Activated naive CD4-positive, alpha-beta T cell treated with Interleukin-2 at 50 U/mL for 16 hours (primary cell): ENCODE results near the gene DYSF.
A peak's percentile ranks its signal among the peaks of the same experiment; 100 is the strongest.

ENCODE experiments used
- DNase-seq: peaks from one replicate; pipeline ENCODE4 v3.0.0-alpha.2; 2020

The DYSF gene

DNA sequence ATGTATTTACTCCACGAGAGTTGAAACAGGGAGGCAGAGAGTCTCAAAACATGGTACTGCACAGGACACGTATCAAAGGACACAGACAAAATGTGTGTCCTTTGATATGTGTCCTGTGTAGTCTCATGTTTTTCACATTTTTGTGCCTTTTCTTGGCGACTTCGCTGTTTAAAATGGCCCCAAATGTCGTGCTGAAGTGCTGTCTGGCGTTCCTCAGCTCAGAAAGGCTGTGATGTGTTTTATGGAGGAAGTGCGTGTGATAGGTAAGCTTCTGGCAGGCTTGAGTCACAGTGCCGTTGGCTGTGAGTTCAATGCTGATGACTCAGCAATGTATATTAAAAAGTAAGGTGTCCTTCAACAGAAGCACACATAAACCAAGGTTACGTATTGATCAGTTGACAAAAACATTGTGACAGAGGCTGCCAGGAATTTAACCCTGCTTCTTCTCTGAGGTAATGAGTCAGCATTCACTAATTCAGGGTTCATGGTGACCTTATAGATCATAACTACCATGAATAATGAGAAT is 78.2 kb downstream of the DYSF start:
- DNase-seq, result no peak

DNA sequence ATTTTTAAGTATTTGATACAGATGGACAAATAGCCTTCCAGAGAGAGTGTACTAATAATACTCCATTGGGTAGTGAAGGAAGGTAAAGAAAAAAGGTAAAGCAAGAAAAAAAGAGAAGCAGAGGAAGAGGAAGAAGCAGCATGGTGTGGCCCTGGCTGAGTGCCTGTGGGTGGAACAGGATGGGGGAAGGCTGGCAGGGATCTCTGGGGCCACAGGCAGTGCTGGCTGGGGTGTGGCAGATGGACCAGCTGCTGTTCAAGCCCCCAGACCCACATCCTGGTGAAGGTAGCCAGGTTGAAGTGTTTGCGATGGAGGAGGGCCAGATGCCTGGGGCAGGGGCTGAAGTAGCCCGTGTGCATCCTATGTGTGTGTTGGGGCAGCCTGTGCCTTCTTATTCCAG is 79.0 kb downstream of the DYSF start:
- no peak for DNase-seq

DNA sequence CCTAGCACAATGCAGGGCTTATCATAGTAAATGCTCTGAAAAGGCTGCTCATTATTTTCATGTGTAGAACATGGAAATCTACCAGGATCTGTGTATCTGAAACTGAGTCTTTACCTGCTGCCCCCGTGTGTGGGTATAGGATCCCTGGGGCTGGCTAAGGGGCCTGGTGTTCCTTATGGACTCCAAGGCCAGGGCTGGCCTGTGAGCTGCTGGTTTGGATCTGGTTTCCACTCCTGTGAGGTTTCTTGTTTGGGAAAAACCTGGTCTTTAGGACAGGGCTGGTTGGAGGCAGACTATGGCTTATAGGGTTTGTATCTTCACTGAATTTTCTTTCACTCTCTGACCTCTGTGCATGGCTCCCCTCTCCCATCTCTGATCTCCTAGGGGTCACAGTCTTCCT is 80.8 kb downstream of the DYSF start:
- DNase-seq, result no peak

DNA sequence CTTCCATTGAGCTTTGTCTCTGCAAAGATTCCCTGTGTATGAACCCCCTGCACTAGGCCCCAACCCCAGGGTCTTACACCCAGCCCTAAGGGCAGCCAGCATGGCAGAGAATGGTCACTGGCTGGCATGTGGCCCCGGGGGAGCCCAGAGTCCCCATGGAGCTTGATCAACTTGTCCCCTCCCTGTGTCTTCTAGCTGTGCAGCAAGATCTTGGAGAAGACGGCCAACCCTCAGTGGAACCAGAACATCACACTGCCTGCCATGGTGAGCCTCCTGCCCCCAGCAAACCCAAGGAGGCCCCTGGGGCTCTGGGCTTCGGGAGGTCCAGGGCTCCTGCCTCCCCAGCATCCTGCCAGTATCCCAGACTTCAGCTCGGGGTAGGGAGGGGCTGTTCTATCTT is 81.5 kb downstream of the DYSF start:
- DNase-seq, result no peak

- no peak for DNase-seq
Measured at GRCh38 chr2:71535526-71535925, 82.2 kb downstream of the DYSF start.

GRCh38 chr2:71536226-71536671 is 82.9 kb downstream of the DYSF start:
- DNase-seq, result no peak

DNA sequence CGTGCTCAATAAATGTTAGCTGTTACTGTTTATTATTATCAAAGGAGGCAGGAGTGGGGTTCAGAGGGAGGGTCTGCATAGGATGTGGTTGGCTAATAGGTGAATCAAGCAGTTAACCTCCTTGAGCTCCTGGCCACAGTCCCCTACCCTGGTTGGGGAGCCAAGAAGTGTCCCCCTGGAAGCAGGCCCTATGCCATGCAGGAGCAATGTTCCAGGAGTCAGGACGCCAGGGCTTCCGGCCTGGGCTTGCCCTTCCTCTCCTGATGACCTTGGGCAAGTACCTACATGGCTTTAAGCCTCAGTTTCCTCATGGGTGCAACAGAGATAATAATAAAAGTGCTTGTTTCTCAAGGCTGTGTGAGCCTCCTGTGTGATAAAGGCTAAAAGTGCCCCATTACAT is 84.9 kb downstream of the DYSF start:
- DNase-seq, result no peak

DNA sequence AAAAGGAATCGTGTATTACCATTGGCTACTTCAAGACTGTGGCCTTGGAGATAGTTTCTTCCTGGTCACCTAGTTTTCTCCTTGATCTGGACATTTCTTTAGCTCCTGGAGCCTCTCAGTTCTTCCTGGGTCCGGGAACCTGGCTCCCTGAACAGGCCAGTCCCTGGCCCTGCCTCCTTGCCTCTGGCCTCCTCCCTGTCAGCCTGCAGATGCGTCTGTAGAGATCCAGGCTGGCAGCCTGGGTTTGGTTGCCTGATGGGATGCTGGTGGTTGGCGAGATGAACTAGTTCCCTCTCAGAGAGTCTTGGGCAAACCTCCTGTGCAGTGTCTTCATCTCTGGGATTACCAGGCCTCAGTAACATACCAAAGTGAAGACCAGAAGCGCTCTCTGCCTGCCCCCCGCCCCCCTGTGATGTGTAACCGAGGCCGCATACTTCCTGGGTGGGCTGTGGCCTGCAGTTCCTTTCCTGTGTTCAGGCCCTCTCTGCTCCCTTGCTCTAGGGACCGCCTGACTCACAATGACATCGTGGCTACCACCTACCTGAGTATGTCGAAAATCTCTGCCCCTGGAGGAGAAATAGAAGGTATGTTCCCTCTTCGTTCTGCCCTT is 85.4 kb downstream of the DYSF start:
- no peak for DNase-seq

- no peak for DNase-seq
Measured at GRCh38 chr2:71540818-71541217, 87.5 kb downstream of the DYSF start.

DNA sequence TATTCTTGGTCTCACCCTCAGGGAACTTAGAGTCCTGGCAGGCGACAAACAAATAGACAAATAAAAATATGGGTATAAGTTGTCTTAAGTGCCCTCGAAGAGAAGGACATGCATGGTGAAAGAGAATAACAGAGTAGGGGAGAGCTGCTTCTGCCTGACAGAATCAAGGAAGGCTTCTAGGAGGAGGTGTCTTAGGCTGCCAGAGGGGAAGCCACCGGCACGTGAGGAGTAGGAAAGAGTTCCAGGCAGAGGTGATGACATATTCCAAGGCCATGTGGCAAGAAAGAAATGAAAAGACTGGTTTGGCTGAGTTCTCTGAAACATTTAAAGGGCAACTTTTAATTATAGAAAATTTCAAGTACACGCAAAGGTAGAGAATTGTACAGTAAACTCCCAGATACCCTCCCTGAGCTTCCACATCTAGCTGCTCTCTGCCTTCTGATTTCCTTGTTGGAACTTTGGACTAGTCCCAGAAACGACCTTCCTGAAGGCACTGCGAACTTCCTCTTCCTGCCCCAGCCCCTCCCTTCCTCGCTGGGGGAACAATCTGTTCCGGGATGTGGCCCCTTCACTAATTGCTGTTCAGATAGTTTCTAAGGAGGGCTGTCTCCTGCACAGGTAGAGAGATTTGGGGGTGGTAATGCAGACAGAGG is 91.7 kb downstream of the DYSF start:
- DNase-seq, result no peak

DNA sequence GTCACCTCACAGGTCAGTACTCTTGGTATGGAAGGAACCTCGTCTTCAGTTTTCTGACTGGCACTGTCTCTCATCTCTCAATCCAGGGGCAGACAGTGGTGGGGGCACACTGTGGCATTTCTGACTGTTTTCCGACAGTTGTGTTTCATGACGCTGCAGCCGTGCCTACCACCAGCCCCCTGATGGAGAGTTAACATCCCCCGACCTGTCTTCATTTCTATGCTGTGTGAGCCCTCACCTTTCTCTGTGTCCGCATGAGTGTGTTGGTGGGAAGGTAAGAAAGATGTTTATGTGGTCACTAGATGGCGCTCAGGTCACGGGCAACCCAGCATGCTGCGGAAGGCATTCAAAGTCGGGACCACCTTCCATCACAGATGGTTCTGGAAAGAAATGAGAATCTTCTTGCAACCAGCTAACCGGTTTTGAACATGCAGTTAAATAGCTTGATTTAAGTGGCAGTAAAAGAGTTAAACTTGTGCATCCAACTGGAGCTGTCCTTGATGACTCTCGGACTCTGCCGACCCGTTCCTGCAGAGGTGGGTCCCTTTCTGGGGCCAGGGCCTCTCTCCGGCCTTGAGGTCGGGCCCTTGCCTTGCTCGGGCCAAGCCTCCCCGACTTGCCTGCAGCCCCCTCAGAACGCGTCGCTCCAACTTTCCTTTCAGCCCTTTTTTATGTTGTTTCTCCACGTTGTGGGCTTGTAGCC is 92.4 kb downstream of the DYSF start:
- DNase-seq, result peak; percentile 23

DNA sequence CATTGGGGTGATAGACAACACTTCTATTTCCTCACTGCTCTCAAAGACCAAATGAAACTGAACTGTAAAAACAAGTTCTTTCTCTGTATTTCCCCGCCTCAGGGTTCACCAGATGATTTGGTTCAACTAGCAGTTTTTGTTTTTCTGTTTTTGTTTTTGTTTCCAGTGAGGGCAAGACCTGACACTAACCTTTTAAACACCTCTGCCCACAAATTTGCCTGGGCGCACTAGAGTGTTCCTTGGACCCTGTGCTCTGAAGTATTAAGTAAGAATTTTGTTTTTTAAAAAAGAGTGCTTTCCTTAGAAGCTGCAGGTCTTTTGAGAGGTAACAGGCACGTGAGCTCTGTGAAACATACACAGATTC is 92.9 kb downstream of the DYSF start:
- no peak for DNase-seq

GRCh38 chr2:71546777-71547281 is 93.5 kb downstream of the DYSF start:
- no peak for DNase-seq

- DNase-seq, result no peak
Measured at GRCh38 chr2:71547616-71548285, 94.4 kb downstream of the DYSF start.

DNA sequence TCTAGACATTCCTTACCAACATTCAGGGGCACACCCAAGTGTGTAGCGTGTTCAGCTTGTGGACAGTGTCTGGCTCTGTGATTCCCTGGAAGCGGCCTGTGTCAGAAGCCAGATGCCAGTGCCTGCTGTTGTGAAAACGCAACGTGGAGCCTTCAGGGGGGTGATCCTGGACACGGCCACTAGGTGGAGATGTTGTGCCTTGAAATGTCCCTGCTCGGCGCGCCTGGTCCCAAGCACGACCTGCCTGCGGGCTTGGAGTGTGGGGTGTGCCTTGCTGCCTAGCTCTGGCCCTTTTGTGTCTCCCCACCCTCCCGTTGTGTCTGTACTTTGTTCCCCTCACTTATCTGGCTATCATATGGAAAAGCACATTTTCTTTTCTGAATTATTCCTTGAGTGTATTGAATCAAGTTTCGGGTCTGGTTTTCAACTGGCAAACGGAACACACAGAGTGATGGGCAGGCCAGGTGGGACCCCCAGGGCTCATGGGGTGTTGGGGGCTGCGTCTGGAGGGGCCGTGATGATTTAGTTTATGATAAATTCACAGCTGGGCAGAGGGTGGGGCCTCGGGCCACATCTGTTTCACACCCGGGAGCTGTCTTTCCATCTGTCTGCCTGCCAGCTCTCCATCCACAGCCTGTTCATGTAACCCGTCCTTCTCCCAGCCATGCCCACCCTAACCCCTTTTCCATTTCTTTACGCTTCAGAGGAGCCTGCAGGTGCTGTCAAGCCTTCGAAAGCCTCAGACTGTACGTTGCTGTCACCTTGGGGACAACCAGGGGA is 95.5 kb downstream of the DYSF start:
- peak; percentile 68 for DNase-seq

- DNase-seq, result no peak
Measured at GRCh38 chr2:71550801-71551630, 97.7 kb downstream of the DYSF start.

- no peak for DNase-seq
Measured at GRCh38 chr2:71551631-71551915, 98.2 kb downstream of the DYSF start.

- no peak for DNase-seq
Measured at GRCh38 chr2:71552356-71552755, 99.0 kb downstream of the DYSF start.

- DNase-seq, result no peak
Measured at GRCh38 chr2:71552861-71553301, 99.5 kb downstream of the DYSF start.

- DNase-seq, result no peak
Measured at GRCh38 chr2:71554028-71554705, 100.8 kb downstream of the DYSF start.

GRCh38 chr2:71554706-71555056 is 101.3 kb downstream of the DYSF start:
- no peak for DNase-seq
